Stimulated activated CD8-positive, alpha-beta memory T cell treated with anti-CD3 and anti-CD28 coated beads, Interleukin-4, amount 100 ng/mL, for 48 hours (primary cell): ENCODE results near the gene CCBE1.

Experiments
- DNase-seq: peaks from one replicate; pipeline ENCODE4 v3.0.0-alpha.2; 2020

CCBE1 gene

DNA sequence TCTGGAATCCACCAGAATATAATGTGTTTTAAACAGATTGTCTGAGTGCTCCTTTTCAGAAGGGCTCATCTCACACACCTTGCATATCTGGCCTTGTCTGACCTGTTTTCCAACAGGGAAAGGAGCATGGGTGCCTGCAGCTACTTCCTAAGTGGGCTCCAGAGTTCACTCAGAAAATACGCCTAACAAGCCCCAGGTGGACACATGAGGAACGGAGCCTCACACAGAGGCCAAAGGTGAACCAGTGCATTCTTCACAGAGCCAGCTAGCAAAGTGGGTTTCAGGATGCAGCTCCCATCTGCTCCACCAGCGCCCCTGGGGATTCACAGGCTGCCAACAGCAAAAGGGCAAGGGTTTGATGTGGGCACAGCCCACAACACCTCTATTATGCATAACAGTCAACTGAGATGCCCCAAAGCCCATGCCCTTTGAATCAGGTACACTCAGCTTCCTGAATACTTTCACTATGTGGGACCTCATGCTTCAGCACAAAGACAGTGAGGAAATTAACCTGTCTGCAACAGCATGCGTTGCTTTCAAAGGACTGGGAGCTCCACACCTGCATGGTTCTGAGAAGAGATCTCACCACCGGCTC, 86.6 kb downstream of the CCBE1 start:
- no peak for DNase-seq

- DNase-seq: no peak
Observed at GRCh38 chr18:59609654-59610053, 87.6 kb downstream of the CCBE1 start.

- no peak for DNase-seq
Observed at GRCh38 chr18:59607471-59607870, 89.8 kb downstream of the CCBE1 start.

GRCh38 chr18:59607078-59607379, 90.2 kb downstream of the CCBE1 start:
- no peak for DNase-seq

- no peak for DNase-seq
Observed at GRCh38 chr18:59606193-59607077, 90.8 kb downstream of the CCBE1 start.

DNA sequence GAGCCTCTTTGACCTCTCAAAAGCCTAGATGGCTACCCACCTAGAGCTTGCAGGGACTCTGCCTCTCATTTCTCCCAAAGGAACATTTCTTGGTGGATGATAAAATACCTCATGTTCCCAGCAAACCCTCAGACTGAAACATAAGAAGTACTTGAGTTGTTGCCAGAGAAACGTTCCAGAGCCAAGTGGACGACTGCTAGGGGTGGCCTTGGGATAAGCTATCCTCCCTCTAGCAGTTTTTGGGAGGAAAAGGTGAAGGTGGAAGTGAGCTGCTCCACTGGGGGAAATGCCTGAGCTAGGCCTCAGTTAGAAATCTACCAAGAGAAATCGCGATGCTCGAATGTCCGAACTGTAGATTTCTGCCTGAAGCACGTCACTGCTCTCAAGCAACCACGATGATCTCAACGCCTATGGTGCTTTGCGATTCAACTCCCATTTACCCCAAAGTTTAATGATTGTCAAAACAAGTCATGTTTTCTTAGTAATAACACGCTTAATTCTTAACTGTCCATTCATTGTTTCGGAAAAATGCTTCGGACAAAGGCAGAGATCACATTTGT, 91.5 kb downstream of the CCBE1 start:
- DNase-seq: no peak

- no peak for DNase-seq
Observed at GRCh38 chr18:59604877-59605276, 92.3 kb downstream of the CCBE1 start.

DNA sequence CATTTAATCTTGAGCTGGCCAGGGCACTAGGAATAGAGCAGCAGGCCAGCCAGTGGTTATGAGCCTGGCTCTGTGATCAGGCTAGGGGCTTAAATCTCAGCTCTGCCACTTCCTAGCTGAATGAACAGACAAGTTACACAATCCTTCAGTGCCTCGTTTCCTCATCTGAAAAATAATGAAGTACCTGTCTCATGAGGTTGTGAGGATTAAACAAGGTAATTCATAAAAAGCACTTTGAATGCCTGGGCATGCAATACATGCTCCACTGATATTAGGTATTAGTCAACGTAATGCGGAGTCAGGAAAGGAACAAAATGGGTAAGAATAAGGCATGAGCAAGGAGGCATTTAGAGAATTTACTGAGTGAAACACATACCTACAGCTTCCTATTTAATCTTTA, 100.2 kb downstream of the CCBE1 start:
- no peak for DNase-seq

- no peak for DNase-seq
Observed at GRCh38 chr18:59593291-59593717, 103.9 kb downstream of the CCBE1 start.

GRCh38 chr18:59592624-59593023, 104.6 kb downstream of the CCBE1 start:
- DNase-seq: no peak

GRCh38 chr18:59582395-59582794, 114.8 kb downstream of the CCBE1 start:
- no peak for DNase-seq

GRCh38 chr18:59579509-59579908, 117.7 kb downstream of the CCBE1 start:
- no peak for DNase-seq

DNA sequence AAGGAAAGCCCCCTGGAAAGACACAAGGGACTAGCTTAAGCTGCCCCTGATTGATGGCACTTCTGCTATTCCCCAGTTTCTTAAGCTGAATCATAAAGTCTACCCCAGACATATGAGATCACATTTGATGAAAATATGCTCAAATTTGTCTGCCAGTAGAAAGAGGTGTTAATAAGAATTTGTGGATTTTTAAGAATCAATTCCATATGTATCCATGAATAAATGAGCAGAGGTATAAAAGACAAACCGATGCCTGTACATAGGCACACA, 119.9 kb downstream of the CCBE1 start:
- no peak for DNase-seq

DNA sequence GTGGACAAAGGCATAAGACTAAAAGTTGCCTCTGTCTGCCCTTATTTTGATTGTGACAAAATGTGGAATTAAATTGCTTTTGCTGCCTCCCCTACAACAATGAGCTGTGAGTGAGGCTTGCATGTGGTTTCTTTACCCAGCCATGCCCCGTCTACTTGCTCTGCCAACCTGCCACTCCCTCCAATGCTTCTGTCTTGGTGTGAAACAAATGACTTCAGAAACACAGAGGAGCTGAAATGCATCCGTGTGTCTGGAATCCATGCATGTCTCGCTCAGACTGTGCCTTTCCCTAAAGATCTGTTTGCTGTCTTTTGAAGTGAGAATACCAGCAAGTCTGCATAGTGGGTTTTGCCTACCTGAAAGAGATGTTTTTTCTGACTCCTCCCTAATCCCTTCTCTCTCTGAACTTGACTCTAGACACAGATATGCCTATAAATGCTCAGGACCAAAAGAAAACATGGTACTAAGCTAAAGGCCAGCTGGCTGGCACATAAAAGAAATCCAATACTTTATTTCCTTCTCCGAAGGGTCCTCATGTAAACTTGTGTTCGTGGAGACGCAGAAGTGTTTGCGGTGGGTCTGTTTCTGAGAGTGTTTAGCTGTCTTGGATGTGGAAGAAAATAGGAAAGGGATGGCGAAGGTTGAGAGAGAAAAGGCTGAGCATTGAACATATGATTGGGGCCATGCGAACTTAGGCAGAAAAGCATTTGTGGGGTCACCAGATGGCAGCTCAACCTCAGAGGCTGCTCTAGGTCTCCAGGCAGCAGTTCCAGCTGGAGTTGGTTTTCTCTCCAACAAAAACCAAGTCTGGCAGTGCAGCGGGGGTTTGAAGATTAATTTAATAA, 120.5 kb downstream of the CCBE1 start:
- no peak for DNase-seq

DNA sequence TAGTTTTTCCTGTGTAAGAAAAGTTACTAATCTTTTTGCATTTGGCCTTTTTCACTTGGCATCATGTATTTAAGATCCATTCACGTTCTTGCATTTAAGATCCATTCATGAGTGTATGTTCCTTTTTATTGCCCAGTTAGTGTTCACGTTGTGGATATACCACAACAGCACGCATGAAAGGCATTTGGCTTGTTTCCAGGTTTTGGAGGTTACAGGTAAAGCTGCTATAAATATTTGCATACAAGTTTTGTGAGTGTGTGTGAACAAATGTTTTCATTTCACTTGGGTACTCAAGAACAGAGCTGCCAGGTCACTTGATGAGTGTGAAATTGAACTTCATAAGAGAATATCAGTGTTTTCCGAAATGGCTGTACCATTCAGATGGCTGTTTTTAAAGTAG, 121.2 kb downstream of the CCBE1 start:
- no peak for DNase-seq

DNA sequence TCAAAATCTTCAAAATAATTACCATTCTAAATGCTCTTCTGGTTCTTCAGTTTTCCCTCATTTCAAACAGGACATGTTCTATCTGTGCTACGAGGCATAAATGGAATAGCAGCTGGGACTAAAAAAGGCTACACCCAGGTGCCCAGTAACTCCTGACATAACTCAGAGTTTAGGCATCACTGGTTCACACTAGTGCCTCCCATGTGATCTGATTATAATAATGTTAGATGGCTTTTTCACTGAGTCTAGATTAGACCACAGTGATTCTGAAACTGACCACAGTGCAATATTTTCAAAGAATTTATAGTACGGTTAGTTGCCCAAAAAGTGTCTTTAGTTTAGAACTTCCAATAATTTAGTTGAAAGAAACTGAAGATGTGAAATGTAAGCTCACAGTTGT, 123.3 kb downstream of the CCBE1 start:
- DNase-seq: no peak

DNA sequence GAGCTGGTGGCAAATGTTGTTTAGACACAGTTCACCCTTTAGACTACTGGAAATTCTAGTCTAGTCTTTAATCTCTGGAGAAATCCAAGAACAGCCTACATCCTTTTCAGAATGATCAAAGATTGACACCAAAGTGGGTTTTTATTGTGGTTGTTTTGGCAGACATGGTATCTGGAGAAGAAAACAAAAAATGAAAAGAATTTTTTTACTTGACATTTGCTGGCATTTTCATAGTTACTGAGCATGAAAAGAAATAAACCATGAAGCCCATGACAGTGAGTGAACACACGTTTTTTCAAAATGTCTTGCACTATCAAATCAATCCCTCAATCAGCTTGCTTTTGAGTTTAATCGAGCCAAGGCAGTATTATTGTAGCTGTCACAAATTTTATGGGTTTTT, 125.3 kb downstream of the CCBE1 start:
- DNase-seq: no peak

DNA sequence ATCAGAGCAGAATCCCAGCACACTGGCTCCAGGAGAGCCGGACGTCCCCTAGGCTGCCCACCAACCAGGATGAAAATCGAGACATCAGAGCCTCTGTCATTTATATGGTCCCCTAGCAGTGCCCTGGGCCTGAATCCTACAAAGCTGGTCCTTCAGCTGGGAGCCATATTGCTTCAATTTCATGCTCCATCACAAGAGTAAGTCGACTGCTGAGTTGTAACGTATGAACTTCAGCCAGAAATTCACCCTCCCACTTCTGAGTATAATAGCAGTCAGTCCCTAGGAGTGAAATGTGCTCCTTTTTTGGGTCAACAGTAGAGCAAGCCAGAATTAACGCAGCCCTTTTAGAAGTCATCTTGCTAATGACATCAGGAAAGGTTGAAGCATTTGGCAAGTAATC, 126.4 kb downstream of the CCBE1 start:
- no peak for DNase-seq

GRCh38 chr18:59570101-59570775, 127.0 kb downstream of the CCBE1 start:
- no peak for DNase-seq

- no peak for DNase-seq
Observed at GRCh38 chr18:59569390-59569791, 127.8 kb downstream of the CCBE1 start.

- DNase-seq: no peak
Observed at GRCh38 chr18:59567431-59567830, 129.8 kb downstream of the CCBE1 start.

- no peak for DNase-seq
Observed at GRCh38 chr18:59566533-59566971, 130.7 kb downstream of the CCBE1 start.

GRCh38 chr18:59565957-59566356, 131.3 kb downstream of the CCBE1 start:
- no peak for DNase-seq
